KMS-11 (cell line): Measurements from ENCODE around the gene C14orf93.
"Not testable (repeated sequence)": the region's sequence is repeated elsewhere in the genome, so short reads cannot be mapped to it uniquely, and the experiment has no call there.

Experiments
- H2AFZ ChIP-seq: fragments of 200-600 bp; sonication (generic); 2 replicates; pipeline ENCODE4 v1.6.1; 2016; ENCODE audit warnings: antibody characterized with exemption, mixed run types, low read depth
- H3K27ac ChIP-seq: fragments of 200-600 bp; sonication (generic); 2 replicates; pipeline ENCODE4 v1.6.1; 2016; ENCODE audit warnings: mild to moderate bottlenecking, mixed run types
- H3K27me3 ChIP-seq: fragments of 200-600 bp; sonication (generic); 2 replicates; pipeline ENCODE4 v1.6.1; 2017; ENCODE audit warnings: mild to moderate bottlenecking, low read depth, mixed run types, moderate library complexity; ENCODE audit not compliant: insufficient read depth
- H3K36me3 ChIP-seq: fragments of 200-600 bp; sonication (generic); 2 replicates; pipeline ENCODE4 v1.6.1; 2017; ENCODE audit warnings: mild to moderate bottlenecking, mixed run types; ENCODE audit not compliant: insufficient read depth
- H3K4me1 ChIP-seq: fragments of 200-600 bp; sonication (generic); 2 replicates; pipeline ENCODE4 v1.6.1; 2016; ENCODE audit warnings: mild to moderate bottlenecking, low read depth, mixed run types; ENCODE audit not compliant: poor library complexity, severe bottlenecking
- H3K4me2 ChIP-seq: fragments of 200-600 bp; sonication (generic); 2 replicates; pipeline ENCODE4 v1.7.0; 2016; ENCODE audit warnings: mild to moderate bottlenecking, mixed run types
- H3K4me3 ChIP-seq: fragments of 200-600 bp; sonication (generic); IDR thresholded peaks from 2 replicates; pipeline ENCODE4 v1.6.1; 2017; ENCODE audit warnings: low read depth, low read length, mixed read lengths; ENCODE audit not compliant: insufficient read depth
- H3K79me2 ChIP-seq: fragments of 200-600 bp; sonication (generic); 2 replicates; pipeline ENCODE4 v1.6.1; 2016; ENCODE audit warnings: low read depth, mixed run types; ENCODE audit not compliant: insufficient read depth
- H3K9ac ChIP-seq: fragments of 200-600 bp; sonication (generic); 2 replicates; pipeline ENCODE4 v1.6.1; 2016; ENCODE audit warnings: mild to moderate bottlenecking, mixed run types
- H4K20me1 ChIP-seq: fragments of 200-600 bp; sonication (generic); 2 replicates; pipeline ENCODE4 v1.6.1; 2016; ENCODE audit warnings: mild to moderate bottlenecking, mixed run types; ENCODE audit not compliant: insufficient read depth
- TF ChIP-seq, protein P1 (sequence below): fragments of 200-600 bp; sonication (generic); conservative IDR thresholded peaks from 2 replicates; pipeline ENCODE4 v1.6.1; 2017; ENCODE audit warnings: low read depth, mild to moderate bottlenecking, antibody characterized with exemption, low read length, moderate library complexity, mixed read lengths

C14orf93 gene

DNA sequence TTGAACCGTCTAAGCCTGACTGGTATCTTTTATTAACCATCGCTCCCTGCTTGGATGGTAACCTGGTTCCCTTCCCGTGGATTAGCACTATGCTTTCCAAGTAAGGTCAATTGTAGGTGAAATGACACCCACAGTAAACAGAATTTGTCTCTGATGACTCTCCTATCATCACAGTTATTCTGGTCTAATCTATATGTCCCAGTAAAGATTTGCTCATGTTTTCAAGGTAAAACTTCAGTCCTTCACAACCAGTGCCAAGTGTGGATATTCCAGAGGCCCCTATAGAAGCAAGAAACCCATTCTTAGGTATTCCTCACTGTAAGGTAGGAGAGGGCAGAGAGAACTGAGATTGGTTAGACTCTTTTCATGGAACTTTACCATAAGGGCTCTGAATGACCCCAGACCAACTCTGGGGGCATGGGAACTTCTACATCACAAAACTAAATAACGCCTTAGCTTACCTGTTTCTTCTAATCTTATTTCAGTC is 43.1 kb downstream of the C14orf93 start:
- H3K4me1 ChIP-seq: no peaks in the 10 kb centered on the region
- TF ChIP-seq, protein P1, sequence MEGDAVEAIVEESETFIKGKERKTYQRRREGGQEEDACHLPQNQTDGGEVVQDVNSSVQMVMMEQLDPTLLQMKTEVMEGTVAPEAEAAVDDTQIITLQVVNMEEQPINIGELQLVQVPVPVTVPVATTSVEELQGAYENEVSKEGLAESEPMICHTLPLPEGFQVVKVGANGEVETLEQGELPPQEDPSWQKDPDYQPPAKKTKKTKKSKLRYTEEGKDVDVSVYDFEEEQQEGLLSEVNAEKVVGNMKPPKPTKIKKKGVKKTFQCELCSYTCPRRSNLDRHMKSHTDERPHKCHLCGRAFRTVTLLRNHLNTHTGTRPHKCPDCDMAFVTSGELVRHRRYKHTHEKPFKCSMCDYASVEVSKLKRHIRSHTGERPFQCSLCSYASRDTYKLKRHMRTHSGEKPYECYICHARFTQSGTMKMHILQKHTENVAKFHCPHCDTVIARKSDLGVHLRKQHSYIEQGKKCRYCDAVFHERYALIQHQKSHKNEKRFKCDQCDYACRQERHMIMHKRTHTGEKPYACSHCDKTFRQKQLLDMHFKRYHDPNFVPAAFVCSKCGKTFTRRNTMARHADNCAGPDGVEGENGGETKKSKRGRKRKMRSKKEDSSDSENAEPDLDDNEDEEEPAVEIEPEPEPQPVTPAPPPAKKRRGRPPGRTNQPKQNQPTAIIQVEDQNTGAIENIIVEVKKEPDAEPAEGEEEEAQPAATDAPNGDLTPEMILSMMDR: no peak
- H3K36me3 ChIP-seq: no peaks in the 10 kb centered on the region
- no peak overlapping the region for H2AFZ ChIP-seq
- no peak overlapping the region for H3K27ac ChIP-seq
- H3K9ac ChIP-seq: no peak overlapping the region
- no peak overlapping the region for H3K4me2 ChIP-seq
- no peak overlapping the region for H3K4me3 ChIP-seq
- H3K27me3 ChIP-seq: no peaks in the 10 kb centered on the region
- no peaks in the 10 kb centered on the region for H4K20me1 ChIP-seq
- no peaks in the 10 kb centered on the region for H3K79me2 ChIP-seq

DNA sequence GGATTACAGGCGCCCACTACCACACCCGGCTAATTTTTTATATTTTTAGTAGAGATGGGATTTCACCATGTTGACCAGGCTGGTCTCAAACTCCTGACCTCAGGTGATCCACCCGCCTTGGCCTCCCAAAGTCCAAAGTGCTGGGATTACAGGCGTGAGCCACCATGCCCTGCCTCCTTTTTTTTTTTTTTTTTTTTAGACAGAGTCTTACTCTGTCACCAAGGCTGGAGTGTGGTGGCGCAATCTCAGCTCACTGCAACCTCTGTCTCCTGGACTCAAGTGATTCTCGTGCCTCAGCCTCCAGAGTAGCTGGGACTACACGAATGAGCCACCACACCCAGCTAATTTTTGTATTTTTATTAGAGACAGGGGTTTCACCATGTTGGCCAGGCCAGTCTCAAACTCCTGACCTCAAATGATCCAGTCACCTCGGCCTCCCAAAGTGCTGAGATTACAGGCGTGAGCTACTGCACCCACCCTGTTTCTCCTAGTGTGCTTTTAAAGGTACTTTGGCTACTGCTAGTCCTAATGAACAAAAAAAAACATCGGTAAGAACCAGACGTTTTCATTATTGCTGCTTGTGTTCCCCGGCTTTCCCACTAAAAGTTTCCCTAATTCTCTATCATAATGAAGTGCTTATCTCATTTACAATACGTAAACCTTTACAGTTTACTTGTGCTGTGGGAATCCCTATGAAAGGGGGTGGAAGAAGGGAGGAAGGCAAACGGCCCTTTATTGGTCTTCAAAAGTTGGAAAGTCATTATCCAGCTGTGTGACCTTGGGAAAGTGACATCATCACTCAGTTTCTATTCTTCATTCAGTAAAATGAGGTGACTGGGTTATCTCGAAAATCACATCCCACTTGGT is 43.8 kb downstream of the C14orf93 start:
- not testable (repeated sequence) for H3K9ac ChIP-seq, H3K4me1 ChIP-seq, H2AFZ ChIP-seq, H3K4me2 ChIP-seq, H3K27me3 ChIP-seq, H3K36me3 ChIP-seq, H3K79me2 ChIP-seq, H3K4me3 ChIP-seq, H3K27ac ChIP-seq, H4K20me1 ChIP-seq

DNA sequence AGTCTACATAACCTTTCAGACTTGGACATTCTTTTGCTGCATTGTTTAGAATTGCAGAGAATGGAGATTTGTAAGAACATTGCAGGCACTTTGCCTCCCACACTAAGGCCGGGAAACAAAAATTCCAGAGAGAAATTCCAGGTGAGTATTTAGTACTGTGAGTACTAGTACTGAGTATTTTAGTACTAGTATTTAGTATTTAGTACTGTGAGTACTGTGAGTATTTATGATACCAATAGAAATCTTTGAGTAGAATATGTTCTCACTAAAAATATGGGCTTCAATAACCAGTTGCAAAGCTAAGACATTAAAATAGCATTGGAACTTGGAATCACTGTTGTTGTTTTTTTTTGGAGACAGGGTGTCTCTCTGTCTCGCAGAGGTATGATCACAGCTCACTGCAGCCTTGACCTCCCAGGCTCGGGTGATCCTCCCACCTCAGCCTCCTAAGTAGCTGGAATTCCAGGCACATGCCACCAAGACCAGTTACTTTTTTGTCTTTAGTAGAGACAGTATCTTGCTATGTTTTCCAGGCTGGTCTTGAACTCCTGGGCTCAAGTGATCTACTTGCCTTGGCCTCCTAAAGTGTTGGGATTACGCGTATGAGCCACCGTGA is 47.8 kb downstream of the C14orf93 start:
- Histone ChIP-seq H3K9ac (no peak overlapping the region), H4K20me1 (no peaks in the 10 kb centered on the region), H3K79me2 (no peaks in the 10 kb centered on the region), H3K27ac (no peak overlapping the region), H3K4me2 (no peak overlapping the region), H3K27me3 (no peaks in the 10 kb centered on the region), H3K4me1 (no peaks in the 10 kb centered on the region), H3K36me3 (no peaks in the 10 kb centered on the region), H3K4me3 (no peak overlapping the region), H2AFZ (no peak overlapping the region)
- TF ChIP-seq, protein P1: no peak

DNA sequence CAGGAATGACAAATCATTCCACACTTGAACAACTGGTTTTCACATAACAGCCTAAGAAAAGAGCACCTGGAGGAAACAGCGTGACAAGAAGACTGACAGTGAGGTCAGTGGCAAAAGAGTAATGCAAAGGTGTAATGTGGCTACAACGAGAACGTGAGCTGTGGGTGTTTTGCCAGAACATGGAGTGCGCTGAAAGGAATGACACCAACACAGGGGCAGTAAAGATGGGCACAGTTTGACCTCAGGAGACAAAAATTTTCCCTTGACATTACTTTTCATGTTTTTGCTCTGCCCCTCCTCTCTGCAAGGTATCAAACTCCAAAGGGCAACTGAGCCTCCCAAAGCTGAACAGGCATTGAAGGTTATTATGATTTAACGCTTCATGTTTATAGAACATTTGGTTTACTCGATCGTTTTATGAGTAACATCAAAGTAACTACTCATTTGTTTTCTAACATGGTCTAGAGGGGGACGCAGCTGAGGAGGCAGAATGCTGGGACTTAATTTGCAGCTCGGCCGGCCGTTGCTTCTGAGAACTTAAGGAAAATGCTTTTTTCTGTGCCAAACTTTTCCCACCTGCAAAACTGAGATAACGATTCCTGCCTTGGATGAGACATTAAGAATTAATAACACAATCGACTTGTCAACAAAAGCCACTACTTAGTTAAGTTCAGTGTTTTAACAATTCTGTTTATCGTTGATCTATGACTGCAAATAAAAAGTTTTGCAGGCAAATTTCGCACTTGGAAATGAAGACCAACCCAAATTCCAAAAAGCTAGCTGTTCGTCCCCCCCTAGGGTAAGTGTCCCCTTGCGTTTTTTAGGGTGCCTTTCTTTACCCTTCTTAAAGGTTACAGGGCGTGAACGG is 54.0 kb downstream of the C14orf93 start:
- Histone ChIP-seq H3K4me2 (peak overlapping the region; percentile 97), H3K27me3 (no peaks in the 10 kb centered on the region), H3K36me3 (no peaks in the 10 kb centered on the region), H3K79me2 (no peaks in the 10 kb centered on the region), H3K27ac (peak overlapping the region; percentile 84), H3K4me1 (peaks cover 10% of the 10 kb centered on the region), H4K20me1 (no peaks in the 10 kb centered on the region), H3K4me3 (no peak overlapping the region), H2AFZ (peak overlapping the region; percentile 93), H3K9ac (peak overlapping the region; percentile 93; the same call in 1 of the 2 replicates)
- TF ChIP-seq, protein P1: no peak
